NCI-H1694 treated with DMSO at 0.1 percent for 48 hours (cell line): ENCODE data around the gene CBX6.

ENCODE experiments used
- DNase-seq: peaks from one replicate; lab custom pipeline; 2025; lab: John Stamatoyannopoulos, UW

Gene CBX6

GRCh38 chr22:38840129-38840528 is 31.9 kb downstream of the CBX6 start:
- no peak for DNase-seq

- no peak for DNase-seq
Measured at GRCh38 chr22:38839686-38840085, 32.3 kb downstream of the CBX6 start.

- DNase-seq, result no peak
Measured at GRCh38 chr22:38837414-38837928, 34.5 kb downstream of the CBX6 start.

- no peak for DNase-seq
Measured at GRCh38 chr22:38835888-38836301, 36.1 kb downstream of the CBX6 start.

GRCh38 chr22:38834991-38835390 is 37.0 kb downstream of the CBX6 start:
- DNase-seq, result no peak

- DNase-seq, result no peak
Measured at GRCh38 chr22:38834215-38834953, 37.6 kb downstream of the CBX6 start.

- no peak for DNase-seq
Measured at GRCh38 chr22:38833061-38833460, 39.0 kb downstream of the CBX6 start.

- peak; percentile 85 for DNase-seq
Measured at GRCh38 chr22:38832005-38832978, 39.7 kb downstream of the CBX6 start.

- DNase-seq, result no peak
Measured at GRCh38 chr22:38831166-38831945, 40.7 kb downstream of the CBX6 start.

GRCh38 chr22:38830845-38831108 is 41.2 kb downstream of the CBX6 start:
- DNase-seq, result no peak

- no peak for DNase-seq
Measured at GRCh38 chr22:38830026-38830844, 41.8 kb downstream of the CBX6 start.

- no peak for DNase-seq
Measured at GRCh38 chr22:38829485-38829884, 42.5 kb downstream of the CBX6 start.

GRCh38 chr22:38828616-38829205 is 43.3 kb downstream of the CBX6 start:
- DNase-seq, result no peak

GRCh38 chr22:38828191-38828590 is 43.8 kb downstream of the CBX6 start:
- no peak for DNase-seq

GRCh38 chr22:38827510-38827909 is 44.5 kb downstream of the CBX6 start:
- no peak for DNase-seq

- DNase-seq, result no peak
Measured at GRCh38 chr22:38826801-38827200, 45.2 kb downstream of the CBX6 start.

- DNase-seq, result no peak
Measured at GRCh38 chr22:38826386-38826785, 45.6 kb downstream of the CBX6 start.

GRCh38 chr22:38824585-38824984 is 47.4 kb downstream of the CBX6 start:
- no peak for DNase-seq

GRCh38 chr22:38823637-38824036 is 48.4 kb downstream of the CBX6 start:
- no peak for DNase-seq

- no peak for DNase-seq
Measured at GRCh38 chr22:38823076-38823475, 48.9 kb downstream of the CBX6 start.

GRCh38 chr22:38820020-38820419 is 52.0 kb downstream of the CBX6 start:
- DNase-seq, result no peak
